ENCODE measurements around the gene ST3GAL6.

GRCh38 chr3:98728672-98729071 is 34.5 kb upstream of the ST3GAL6 start:
- TF ChIP-seq POLR2AphosphoS5 (IDR thresholded peaks at IDR 0.05; ENCODE audit: borderline replicate concordance, low read depth, low read length) (no peak), EZH2 (IDR thresholded peaks at IDR 0.05) (no peak), FOXP2 (optimal IDR thresholded peaks at IDR 0.05; ENCODE audit: control extremely low read depth, extremely low read length, insufficient read depth) (no peak)

All from SK-N-MC (cell line).